Small intestine (tissue), 7 donors: ENCODE measurements around the gene ALLC. TPM values are rescaled to one million over a fixed set of nuclear protein-coding genes. Genes with fewer than 3 reads are reported as not detected.

Experiments
- DNase-seq, 2 donors: peaks; one replicate each; pipeline versions ENCODE4 v3.0.0 to v3.0.0-alpha.2; 2013
- FAIRE-seq: peaks from 2 replicates; lab custom pipeline; 2012; peaks lifted over from hg19 to GRCh38; lab: Jason Lieb, UNC
- H3K27ac ChIP-seq, 3 donors: one replicate each; pipeline ENCODE4 v1.5.1; 2013; ENCODE audit warnings: low read length in 2 of 3, mild to moderate bottlenecking in 2 of 3, control low read depth in 1 of 3, inconsistent platforms in 1 of 3, low read depth in 1 of 3, moderate library complexity in 1 of 3
- H3K27me3 ChIP-seq, 3 donors: one replicate each; pipeline ENCODE4 v1.6.1; 2013; ENCODE audit warnings: low read length in 3 of 3, inconsistent platforms in 1 of 3; ENCODE audit not compliant: control insufficient read depth in 3 of 3, insufficient read depth in 3 of 3
- H3K36me3 ChIP-seq, 3 donors: one replicate each; pipeline ENCODE4 v1.6.1; 2013; ENCODE audit warnings: low read length in 3 of 3, inconsistent platforms in 1 of 3, low read depth in 1 of 3, mild to moderate bottlenecking in 1 of 3, moderate library complexity in 1 of 3; ENCODE audit not compliant: control insufficient read depth in 3 of 3, insufficient read depth in 2 of 3
- H3K4me1 ChIP-seq, 3 donors: one replicate each; pipeline ENCODE4 v1.6.1; 2013; ENCODE audit warnings: low read length in 2 of 3, inconsistent platforms in 1 of 3, low read depth in 1 of 3, mild to moderate bottlenecking in 1 of 3, moderate library complexity in 1 of 3; ENCODE audit not compliant: control insufficient read depth in 3 of 3, insufficient read depth in 2 of 3
- H3K4me3 ChIP-seq, 3 donors: one replicate each; pipeline ENCODE4 v1.5.1; 2013; ENCODE audit warnings: low read length in 3 of 3, control low read depth in 1 of 3, inconsistent platforms in 1 of 3, low read depth in 1 of 3, mild to moderate bottlenecking in 1 of 3, moderate library complexity in 1 of 3
- H3K9me3 ChIP-seq, 2 donors: one replicate each; pipeline ENCODE4 v1.6.1; 2013; ENCODE audit warnings: low read depth in 1 of 2, low read length in 1 of 2; ENCODE audit not compliant: control insufficient read depth in 2 of 2, insufficient read depth in 1 of 2
- WGBS, 3 donors: extraction: QIAGEN DNeasy Blood & Tissue Kit; methylation state at CpG; one replicate each; pipeline ENCODE4 v1.1.7; 2013; 5-methylcytosine and 5-hydroxymethylcytosine counted together
- polyA plus RNA-seq, 4 donors: library from polyadenylated mRNA; stranded (reverse) in 3 of 4; unstranded in 1 of 4; fragments of 200-250 nt in 3 of 4; fragments of 120-200 nt in 1 of 4; gene quantifications; one replicate each; pipeline versions ENCODE4 v1.2.1 to v1.2.3, GENCODE V29; 2013
- donor health status: healthy with polysubstance abuse.
- donor health status: control.
- donor health status: control.
- donor health status: Bipolar disorder and iron deficiency.
- donor health status: healthy.

ALLC gene
- polyA plus RNA-seq, 4 donors = 0.07 TPM; not detected in 3

DNA sequence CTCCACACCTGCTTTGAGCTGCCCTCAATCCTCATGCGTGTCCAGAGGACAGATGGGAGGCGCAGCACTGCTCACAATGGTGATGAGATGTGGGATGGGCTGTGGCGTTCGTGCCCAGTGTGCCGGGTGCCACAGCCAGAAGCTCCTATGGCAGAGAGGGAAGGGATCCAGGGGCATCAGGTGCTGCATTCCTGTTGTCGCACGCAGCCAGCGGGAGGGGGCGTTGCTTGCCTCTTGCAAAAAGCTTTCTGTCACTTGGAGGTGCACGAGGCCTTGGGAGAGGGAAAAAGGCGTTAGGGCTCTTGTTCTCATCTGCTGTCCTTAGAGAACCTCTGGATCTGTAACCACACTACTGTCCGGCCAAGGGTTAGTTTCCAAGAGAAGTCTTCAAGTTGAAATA lies 29.2 kb upstream of the ALLC start:
- FAIRE-seq = no peak
- DNase-seq = peak in 1 of 2 donors; percentile 18
- no peaks in the 10 kb centered on the region for H3K9me3 ChIP-seq
- H3K36me3 ChIP-seq = no peaks in the 10 kb centered on the region
- H3K27ac ChIP-seq = no peak overlapping the region
- H3K27me3 ChIP-seq = no peaks in the 10 kb centered on the region
- H3K4me3 ChIP-seq = no peak overlapping the region
- H3K4me1 ChIP-seq = no peaks in the 10 kb centered on the region
- 44 to 65% (median 51%) methylated on average over 12 of the region's 12 CpGs for WGBS, 3 donors

DNA sequence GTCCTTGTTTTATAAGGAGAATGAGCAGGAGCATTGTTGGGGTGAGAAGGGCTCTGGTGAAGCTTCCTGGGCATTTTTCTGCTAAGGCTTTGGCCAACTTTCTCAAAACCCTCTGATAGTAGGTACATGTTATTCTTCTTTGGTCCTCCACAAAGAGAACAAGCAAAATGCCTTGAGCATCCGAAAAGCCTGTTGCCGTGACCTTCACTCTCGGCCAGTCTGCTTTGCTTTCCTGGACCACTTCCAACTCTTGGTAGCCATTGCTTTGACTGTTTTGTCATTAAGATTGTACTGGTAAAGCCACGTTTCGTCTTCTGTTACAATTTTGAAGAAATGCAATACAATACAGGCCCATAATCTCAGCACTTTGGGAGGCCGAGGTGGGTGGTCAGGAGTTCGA lies 27.4 kb upstream of the ALLC start:
- no peak overlapping the region for H3K27ac ChIP-seq
- H3K4me3 ChIP-seq = no peak overlapping the region
- no peaks in the 10 kb centered on the region for H3K36me3 ChIP-seq
- WGBS, 3 donors = 75 to 90% (median 89%) methylated on average over 7 of the region's 7 CpGs
- no peaks in the 10 kb centered on the region for H3K9me3 ChIP-seq
- FAIRE-seq (no peak), DNase-seq (no peak)
- no peaks in the 10 kb centered on the region for H3K27me3 ChIP-seq
- H3K4me1 ChIP-seq = no peaks in the 10 kb centered on the region

DNA sequence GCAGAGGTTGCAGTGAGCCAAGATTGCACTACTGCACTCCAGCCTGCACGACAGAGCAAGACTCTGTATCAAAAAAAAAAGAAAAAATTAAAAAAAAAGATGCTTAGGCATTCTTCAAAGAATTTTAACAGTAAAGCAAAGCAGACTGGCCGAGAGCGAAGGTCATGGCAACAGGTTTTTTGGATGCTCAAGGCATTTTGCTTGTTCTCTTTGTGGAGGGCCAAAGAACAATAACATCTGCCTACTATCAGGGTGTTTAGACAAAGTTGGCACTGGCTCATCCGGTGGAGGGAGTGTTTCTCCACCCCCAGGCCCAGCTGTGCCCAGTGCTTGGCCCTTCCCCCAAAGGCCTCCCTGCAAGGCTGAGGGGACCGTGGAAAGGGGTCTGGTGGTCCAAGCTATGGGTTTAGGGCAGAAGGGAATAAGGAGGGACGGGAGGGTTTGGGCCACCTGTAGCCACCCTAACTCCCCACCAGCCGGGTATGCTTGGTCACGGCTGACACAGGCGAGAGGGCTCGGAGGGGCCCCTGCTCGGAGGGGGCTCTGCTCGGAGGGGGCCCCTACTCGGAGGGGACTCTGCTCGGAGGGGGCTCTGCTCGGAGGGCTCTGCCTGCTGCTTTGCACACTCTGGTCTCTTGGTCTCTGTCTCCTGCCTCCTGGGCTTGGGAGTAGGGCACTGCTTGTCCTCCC lies 26.7 kb upstream of the ALLC start:
- FAIRE-seq (no peak), DNase-seq (no peak)
- H3K36me3 ChIP-seq = no peaks in the 10 kb centered on the region
- WGBS, 3 donors = 79 to 83% (median 80%) methylated on average over 8 to 15 of the region's 15 CpGs
- H3K27ac ChIP-seq = no peak overlapping the region
- no peaks in the 10 kb centered on the region for H3K27me3 ChIP-seq
- H3K9me3 ChIP-seq = no peaks in the 10 kb centered on the region
- H3K4me3 ChIP-seq = no peak overlapping the region
- no peaks in the 10 kb centered on the region for H3K4me1 ChIP-seq

DNA sequence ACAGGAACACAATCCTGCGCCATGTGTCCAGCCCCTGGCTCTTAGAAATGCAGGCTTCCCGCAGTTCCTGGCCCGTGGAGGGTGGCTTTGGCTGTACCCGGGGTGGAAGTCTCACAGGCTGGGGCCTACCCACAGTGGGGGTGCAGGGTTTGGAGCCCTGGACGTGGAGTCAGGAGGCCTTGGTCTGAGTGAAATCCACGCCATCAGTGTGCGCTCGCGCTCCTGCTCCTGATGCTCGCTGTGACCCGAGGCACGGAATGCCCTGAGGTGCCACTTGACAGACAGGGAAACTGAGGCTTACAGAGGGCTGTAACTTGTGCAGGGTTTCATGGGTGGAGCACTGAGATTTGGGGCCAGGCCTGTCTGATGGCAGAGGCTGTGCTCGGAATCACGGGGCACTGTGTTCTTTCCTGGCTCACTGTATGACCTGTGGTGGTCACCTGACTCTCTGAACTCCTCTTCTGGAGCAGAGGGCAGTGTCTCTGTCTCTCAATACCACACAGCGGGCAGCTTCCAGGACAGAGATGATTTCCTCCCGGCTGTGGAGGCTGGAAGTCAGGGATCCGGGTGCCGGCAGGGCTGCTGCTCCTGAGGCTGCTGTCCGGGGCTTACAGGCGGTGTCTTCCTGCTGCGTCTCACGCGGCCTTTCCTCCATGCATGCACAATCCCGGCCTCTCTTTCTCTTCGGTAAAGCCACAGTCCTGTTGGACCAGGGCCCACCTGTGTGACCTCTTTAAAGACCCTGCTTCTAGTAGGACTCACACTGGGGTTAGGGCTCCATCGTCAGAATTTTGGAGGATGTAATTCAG lies 25.9 kb upstream of the ALLC start:
- DNase-seq = no peak

DNA sequence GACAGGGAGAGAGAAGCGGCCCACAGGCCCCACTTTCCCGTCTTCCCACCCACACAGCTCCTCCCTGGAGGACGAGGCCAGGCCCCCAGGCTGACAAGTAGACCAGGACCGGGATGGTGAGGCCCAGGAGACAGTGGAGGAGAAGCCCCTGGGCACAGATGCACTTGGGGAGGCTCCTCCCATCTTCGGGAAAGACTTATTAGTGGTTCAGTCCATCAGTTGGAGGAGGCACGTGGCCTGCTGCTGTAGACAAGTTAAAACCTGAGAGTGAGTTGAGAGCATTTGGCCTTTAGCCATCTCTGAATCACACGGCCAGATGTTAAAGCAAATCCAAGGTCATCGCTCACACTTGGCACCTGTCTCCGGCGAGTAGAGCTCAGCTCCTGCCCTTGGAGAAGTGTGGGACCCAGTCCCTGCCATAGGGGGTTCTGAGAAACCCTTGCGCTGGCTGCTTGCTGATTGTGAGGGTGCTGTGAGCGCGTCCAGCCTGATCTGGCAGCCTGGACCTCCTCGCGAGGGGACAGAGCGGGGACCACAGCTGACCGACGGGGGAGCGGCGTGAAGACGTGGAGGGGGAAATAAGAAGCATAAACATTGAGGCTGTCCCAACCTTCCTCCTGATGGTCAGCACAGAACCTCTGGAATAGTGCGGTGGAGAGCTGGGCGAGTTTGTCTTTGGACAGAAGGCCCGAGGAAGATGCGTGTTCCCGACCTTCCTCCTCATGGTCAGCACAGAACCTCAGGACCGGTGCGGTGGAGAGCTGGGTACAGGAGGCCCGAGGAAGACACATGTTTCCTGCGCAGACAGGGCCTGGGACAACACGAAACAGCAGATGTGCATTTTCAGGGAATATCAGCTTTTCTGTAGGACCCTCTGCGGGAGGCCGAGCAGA lies 24.7 kb upstream of the ALLC start:
- peaks cover 0 to 3% (median 0%) of the 10 kb centered on the region in 3 donors for H3K27me3 ChIP-seq
- DNase-seq (peak in 1 of 2 donors; percentile 16), FAIRE-seq (no peak)
- H3K36me3 ChIP-seq = no peaks in the 10 kb centered on the region
- no peak overlapping the region for H3K27ac ChIP-seq
- 77 to 80% (median 79%) methylated on average over 33 of the region's 33 CpGs for WGBS, 3 donors
- H3K9me3 ChIP-seq = no peaks in the 10 kb centered on the region
- H3K4me1 ChIP-seq = no peaks in the 10 kb centered on the region
- H3K4me3 ChIP-seq = no peak overlapping the region

More for the DNA sequence above, 25.9 kb upstream of the ALLC start:
- Histone ChIP-seq H3K4me1 (no peaks in the 10 kb centered on the region), H3K4me3 (no peak overlapping the region), H3K27me3 (peaks cover 0 to 3% (median 0%) of the 10 kb centered on the region in 3 donors), H3K36me3 (no peaks in the 10 kb centered on the region), H3K27ac (no peak overlapping the region), H3K9me3 (no peaks in the 10 kb centered on the region)
- FAIRE-seq = no peak
- 89 to 93% (median 92%) methylated on average over 26 of the region's 26 CpGs for WGBS, 3 donors

DNA sequence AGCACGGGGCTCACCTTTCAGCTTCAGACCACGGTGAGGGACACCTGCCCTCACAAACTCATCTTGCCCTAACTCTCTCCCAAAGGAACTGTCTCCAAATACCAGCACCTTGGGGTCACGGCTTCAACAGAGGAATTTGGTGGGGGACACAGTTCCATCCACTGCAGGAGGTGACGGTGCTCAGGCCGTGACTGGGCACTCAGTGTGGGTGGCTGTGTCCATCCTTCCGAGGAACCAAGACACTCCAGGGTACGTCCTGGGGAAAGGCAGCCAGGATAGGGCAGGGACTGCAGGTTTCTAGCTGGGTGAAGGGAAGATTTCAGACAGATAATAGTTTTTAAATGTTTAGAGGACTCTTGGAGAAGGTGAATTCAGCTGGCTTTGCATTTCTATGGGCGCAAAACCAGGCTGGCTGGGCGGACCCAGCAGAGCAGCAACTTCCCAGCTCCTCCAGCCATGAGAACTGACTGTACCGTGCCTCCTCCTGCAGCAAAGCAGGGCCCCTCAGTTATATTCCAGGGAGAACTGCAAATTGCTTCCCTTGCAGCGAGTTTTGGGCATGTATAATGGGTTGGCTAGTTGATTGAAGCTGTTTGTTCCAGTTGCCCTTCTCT lies 23.9 kb upstream of the ALLC start:
- FAIRE-seq (no peak), DNase-seq (no peak)

DNA sequence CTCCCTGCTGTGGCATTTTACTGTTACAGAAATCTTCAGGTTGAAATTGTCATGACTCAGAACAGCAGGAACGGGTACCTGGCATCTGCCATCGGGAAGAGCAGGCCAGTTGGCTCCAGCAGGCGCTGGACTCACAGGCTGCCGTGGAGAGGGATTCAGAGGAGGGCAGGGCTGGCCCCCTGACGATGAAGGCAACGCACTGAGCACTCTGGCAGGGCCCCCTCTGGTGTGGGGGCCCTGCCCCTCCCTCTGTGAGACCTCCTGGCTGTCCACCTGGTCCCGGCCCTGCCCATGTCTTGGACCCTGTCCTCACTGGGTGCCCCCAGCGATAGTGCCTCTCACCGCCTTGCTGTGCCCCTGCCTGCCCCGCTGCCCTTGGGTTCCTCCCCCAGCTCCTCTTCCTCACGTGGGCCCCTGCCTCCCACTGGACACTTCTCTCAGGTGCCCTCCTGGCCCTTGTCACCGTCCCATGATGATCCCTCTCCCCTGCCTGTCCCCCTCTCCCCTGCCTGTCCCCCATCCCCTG lies 23.3 kb upstream of the ALLC start:
- Histone ChIP-seq H3K27me3 (peaks cover 0 to 3% (median 0%) of the 10 kb centered on the region in 3 donors), H3K4me1 (no peaks in the 10 kb centered on the region), H3K9me3 (no peaks in the 10 kb centered on the region), H3K36me3 (no peaks in the 10 kb centered on the region), H3K27ac (no peak overlapping the region), H3K4me3 (no peak overlapping the region)
- no peak for FAIRE-seq
- 78 to 90% (median 86%) methylated on average over 11 to 12 of the region's 12 CpGs for WGBS, 3 donors
- no peak for DNase-seq

More for the DNA sequence above, 23.9 kb upstream of the ALLC start:
- 85 to 89% (median 85%) methylated on average over 11 of the region's 11 CpGs for WGBS, 3 donors
- Histone ChIP-seq H3K9me3 (no peaks in the 10 kb centered on the region), H3K4me1 (no peaks in the 10 kb centered on the region), H3K27ac (no peak overlapping the region), H3K27me3 (peaks cover 0 to 3% (median 0%) of the 10 kb centered on the region in 3 donors), H3K4me3 (no peak overlapping the region), H3K36me3 (no peaks in the 10 kb centered on the region)
